ENCODE results near the gene SUPT16H. TPM values are rescaled to one million over a fixed set of nuclear protein-coding genes. Genes with fewer than 3 reads are reported as not detected.

The SUPT16H gene
- total RNA-seq, 1 donor from 2014 or later = 57.7 TPM

DNA sequence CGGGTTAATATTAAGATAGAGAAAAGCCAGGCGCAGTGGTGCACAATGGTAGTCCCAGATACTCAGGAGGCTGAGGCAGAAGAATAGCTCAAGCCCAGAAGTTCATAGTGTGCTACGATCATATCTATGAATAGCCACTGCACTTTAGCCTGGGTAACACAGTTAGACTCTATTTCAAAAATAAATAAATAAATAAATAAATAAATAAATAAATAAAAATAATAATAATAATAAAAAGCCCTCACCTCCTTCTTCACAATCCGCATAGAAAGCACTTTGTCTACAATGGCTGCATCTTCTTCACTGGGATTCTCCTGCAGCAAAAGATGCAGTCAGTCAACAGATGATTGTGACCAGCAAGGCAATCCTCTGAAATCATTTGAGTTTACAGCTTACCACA is 31.5 kb upstream of the SUPT16H start:
- DNase-seq (ENCODE audit: low spot score) = no peak
- TF ChIP-seq CTCF (IDR thresholded peaks at IDR 0.05) = no peak
- no peaks in the 10 kb centered on the region for H3K27me3 Mint-ChIP-seq (ENCODE audit: low read depth)
- H3K4me3 Mint-ChIP-seq (ENCODE audit: unreplicated experiment) = no peak overlapping the region
- no peak overlapping the region for H3K27ac Mint-ChIP-seq (ENCODE audit: unreplicated experiment)
- H3K36me3 Mint-ChIP-seq (ENCODE audit: low read depth) = peaks cover 37% of the 10 kb centered on the region
- no peaks in the 10 kb centered on the region for H3K9me3 Mint-ChIP-seq (ENCODE audit: low read depth)
- H3K4me1 Mint-ChIP-seq (ENCODE audit: low read depth) = no peaks in the 10 kb centered on the region

DNA sequence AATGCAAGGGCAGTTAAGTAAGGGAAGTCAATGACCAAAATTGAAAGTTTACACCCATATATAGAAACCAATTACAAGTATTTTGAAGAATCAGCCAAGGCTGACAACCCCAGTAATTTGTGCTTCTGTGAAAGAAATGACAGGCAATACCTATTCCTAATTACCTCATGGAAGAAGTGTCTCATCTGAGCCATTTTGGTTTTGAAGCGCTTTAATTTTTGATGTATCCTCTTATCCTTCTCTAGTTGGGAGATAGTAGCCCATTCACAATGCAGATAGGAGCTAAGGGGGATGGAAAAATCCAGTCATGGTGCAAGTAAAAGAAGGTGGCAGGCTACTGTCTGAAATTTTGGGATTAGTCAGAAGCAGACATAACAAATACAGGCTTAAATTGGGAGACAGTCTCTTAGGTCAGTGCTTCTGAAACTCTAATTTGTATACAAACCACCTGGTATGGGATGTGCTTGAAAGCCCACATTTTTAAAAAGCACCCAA is 30.4 kb upstream of the SUPT16H start:
- Mint-ChIP-seq H3K4me3 (ENCODE audit: unreplicated experiment) (no peak overlapping the region), H3K27ac (ENCODE audit: unreplicated experiment) (no peak overlapping the region), H3K9me3 (ENCODE audit: low read depth) (no peaks in the 10 kb centered on the region), H3K4me1 (ENCODE audit: low read depth) (peaks cover under 1% of the 10 kb centered on the region), H3K27me3 (ENCODE audit: low read depth) (no peaks in the 10 kb centered on the region), H3K36me3 (ENCODE audit: low read depth) (peaks cover 40% of the 10 kb centered on the region)
- no peak for TF ChIP-seq CTCF (IDR thresholded peaks at IDR 0.05)
- no peak for DNase-seq (ENCODE audit: low spot score)

- H3K27ac Mint-ChIP-seq (ENCODE audit: unreplicated experiment) = peak overlapping the region; percentile 93
- no peaks in the 10 kb centered on the region for H3K9me3 Mint-ChIP-seq (ENCODE audit: low read depth)
- peaks cover 56% of the 10 kb centered on the region for H3K36me3 Mint-ChIP-seq (ENCODE audit: low read depth)
- DNase-seq (ENCODE audit: low spot score) = no peak
- no peak for TF ChIP-seq CTCF (IDR thresholded peaks at IDR 0.05)
- H3K4me1 Mint-ChIP-seq (ENCODE audit: low read depth) = peaks cover 15% of the 10 kb centered on the region
- H3K4me3 Mint-ChIP-seq (ENCODE audit: unreplicated experiment) = no peak overlapping the region
- H3K27me3 Mint-ChIP-seq (ENCODE audit: low read depth) = no peaks in the 10 kb centered on the region
Observed at GRCh38 chr14:21408147-21408546, 24.3 kb upstream of the SUPT16H start.

GRCh38 chr14:21406213-21406612 is 22.4 kb upstream of the SUPT16H start:
- H3K27me3 Mint-ChIP-seq (ENCODE audit: low read depth) = no peaks in the 10 kb centered on the region
- H3K4me1 Mint-ChIP-seq (ENCODE audit: low read depth) = peaks cover 15% of the 10 kb centered on the region
- H3K27ac Mint-ChIP-seq (ENCODE audit: unreplicated experiment) = no peak overlapping the region
- no peak for TF ChIP-seq CTCF (IDR thresholded peaks at IDR 0.05)
- no peaks in the 10 kb centered on the region for H3K9me3 Mint-ChIP-seq (ENCODE audit: low read depth)
- peaks cover 57% of the 10 kb centered on the region for H3K36me3 Mint-ChIP-seq (ENCODE audit: low read depth)
- no peak for DNase-seq (ENCODE audit: low spot score)
- H3K4me3 Mint-ChIP-seq (ENCODE audit: unreplicated experiment) = no peak overlapping the region

DNA sequence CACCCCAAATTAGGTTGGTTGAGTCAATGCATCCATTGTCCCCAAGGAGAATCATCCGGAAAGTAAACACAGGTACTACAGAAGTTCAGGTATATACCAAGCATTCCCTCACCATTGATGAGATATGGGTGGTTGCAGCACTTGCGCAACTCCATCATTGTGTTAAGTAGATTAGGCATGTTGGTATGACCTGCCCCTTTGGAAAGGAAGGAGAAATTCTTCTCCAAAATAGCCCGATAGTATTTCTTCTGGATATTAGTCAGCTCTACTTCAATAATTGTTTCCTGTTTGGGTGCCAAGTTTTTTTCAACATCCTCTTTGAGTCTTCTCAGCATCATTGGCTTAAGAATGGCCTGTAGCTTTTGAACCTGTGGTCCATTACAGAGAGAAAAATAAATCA is 21.3 kb upstream of the SUPT16H start:
- Mint-ChIP-seq H3K36me3 (ENCODE audit: low read depth) (peaks cover 57% of the 10 kb centered on the region), H3K9me3 (ENCODE audit: low read depth) (no peaks in the 10 kb centered on the region), H3K4me1 (ENCODE audit: low read depth) (peaks cover 15% of the 10 kb centered on the region), H3K27me3 (ENCODE audit: low read depth) (no peaks in the 10 kb centered on the region), H3K27ac (ENCODE audit: unreplicated experiment) (no peak overlapping the region), H3K4me3 (ENCODE audit: unreplicated experiment) (no peak overlapping the region)
- no peak for DNase-seq (ENCODE audit: low spot score)
- no peak for TF ChIP-seq CTCF (IDR thresholded peaks at IDR 0.05)
